Measurements from ENCODE around the gene TMEM163.
"Not testable (repeated sequence)": the region's sequence is repeated elsewhere in the genome, so short reads cannot be mapped to it uniquely, and the experiment has no call there.

TMEM163 gene

GRCh38 chr2:134669731-134670669 is 48.8 kb downstream of the TMEM163 start:
- no peak overlapping the region for H3K4me3 ChIP-seq
- H3K27ac ChIP-seq: peak overlapping the region in 6 of 21 experiments; percentile 34 to 80 (median 51)

GRCh38 chr2:134668821-134669220 is 50.0 kb downstream of the TMEM163 start:
- H3K27ac ChIP-seq: peak overlapping the region in 4 of 21 experiments; percentile 1 to 80 (median 51)
- H3K4me3 ChIP-seq: no peak overlapping the region

- H3K27ac ChIP-seq: no peak overlapping the region
- H3K4me3 ChIP-seq: no peak overlapping the region
These were observed 51.3 kb downstream of the TMEM163 start for GRCh38 chr2:134667541-134667940.

- Histone ChIP-seq H3K4me3 (no peak overlapping the region), H3K27ac (no peak overlapping the region)
These were observed 51.7 kb downstream of the TMEM163 start for GRCh38 chr2:134667081-134667480.

- H3K27ac ChIP-seq: no peak overlapping the region
- H3K4me3 ChIP-seq: no peak overlapping the region
These were observed 52.9 kb downstream of the TMEM163 start for GRCh38 chr2:134665727-134666506.

GRCh38 chr2:134663451-134664450 is 55.0 kb downstream of the TMEM163 start:
- no peak overlapping the region for H3K27ac ChIP-seq
- H3K4me3 ChIP-seq: no peak overlapping the region

- H3K27ac ChIP-seq: no peak overlapping the region
- H3K4me3 ChIP-seq: no peak overlapping the region
These were observed 56.0 kb downstream of the TMEM163 start for GRCh38 chr2:134662751-134663150.

GRCh38 chr2:134660626-134661402 is 58.0 kb downstream of the TMEM163 start:
- Histone ChIP-seq H3K4me3 (no peak overlapping the region), H3K27ac (no peak overlapping the region)

GRCh38 chr2:134659724-134660123 is 59.1 kb downstream of the TMEM163 start:
- Histone ChIP-seq H3K4me3 (no peak overlapping the region), H3K27ac (no peak overlapping the region)

- H3K4me3 ChIP-seq: no peak overlapping the region
- no peak overlapping the region for H3K27ac ChIP-seq
These were observed 61.0 kb downstream of the TMEM163 start for GRCh38 chr2:134657650-134658250.

GRCh38 chr2:134656391-134656790 is 62.4 kb downstream of the TMEM163 start:
- not testable (repeated sequence) for H3K4me3 ChIP-seq, H3K27ac ChIP-seq

- no peak overlapping the region for H3K27ac ChIP-seq
- no peak overlapping the region for H3K4me3 ChIP-seq
These were observed 70.2 kb downstream of the TMEM163 start for GRCh38 chr2:134648586-134648985.

- Histone ChIP-seq H3K27ac (no peak overlapping the region), H3K4me3 (no peak overlapping the region)
These were observed 71.1 kb downstream of the TMEM163 start for GRCh38 chr2:134647607-134648256.

- Histone ChIP-seq H3K4me3 (no peak overlapping the region), H3K27ac (no peak overlapping the region)
These were observed 75.9 kb downstream of the TMEM163 start for GRCh38 chr2:134642938-134643337.

GRCh38 chr2:134640494-134640893 is 78.3 kb downstream of the TMEM163 start:
- Histone ChIP-seq H3K4me3 (no peak overlapping the region), H3K27ac (no peak overlapping the region)

GRCh38 chr2:134639265-134639664 is 79.5 kb downstream of the TMEM163 start:
- Histone ChIP-seq H3K27ac (no peak overlapping the region), H3K4me3 (no peak overlapping the region)

GRCh38 chr2:134636714-134637113 is 82.1 kb downstream of the TMEM163 start:
- no peak overlapping the region for H3K4me3 ChIP-seq
- no peak overlapping the region for H3K27ac ChIP-seq

Measured in skin epidermis (tissue), 12 donors.